H9 (cell line): ENCODE measurements around the gene MT1M. TPM values are rescaled to one million over a fixed set of nuclear protein-coding genes. Genes with fewer than 3 reads are reported as not detected.

Experiments used
- DNase-seq: peaks from one replicate; pipeline ENCODE4 v3.0.0-alpha.2; 2017
- H2AFZ ChIP-seq: one replicate; pipeline ENCODE4 v1.6.1; 2013; ENCODE audit warnings: mild to moderate bottlenecking, low read length, control low read depth, moderate library complexity
- H2AK5ac ChIP-seq: 2 replicates; pipeline ENCODE4 v1.6.1; 2013; ENCODE audit warnings: low read length, control low read depth, mixed read lengths; ENCODE audit not compliant: insufficient read length
- H2BK120ac ChIP-seq: one replicate; pipeline ENCODE4 v1.6.1; 2013; ENCODE audit warnings: low read depth, mild to moderate bottlenecking, low read length, control low read depth, inconsistent platforms; ENCODE audit not compliant: poor library complexity, severe bottlenecking
- H2BK12ac ChIP-seq: 2 replicates; pipeline ENCODE4 v1.6.1; 2013; ENCODE audit warnings: low read length, control low read depth, mixed read lengths, low read depth; ENCODE audit not compliant: insufficient read length
- H2BK15ac ChIP-seq: 2 replicates; pipeline ENCODE4 v1.6.1; 2013; ENCODE audit warnings: low read depth, low read length, control low read depth
- H2BK20ac ChIP-seq: one replicate; pipeline ENCODE4 v1.6.1; 2013; ENCODE audit warnings: low read depth, mild to moderate bottlenecking, low read length, control low read depth, inconsistent platforms; ENCODE audit not compliant: poor library complexity, severe bottlenecking
- H2BK5ac ChIP-seq: 2 replicates; pipeline ENCODE4 v1.6.1; 2013; ENCODE audit warnings: low read length, control low read depth, mixed read lengths; ENCODE audit not compliant: insufficient read length
- H3K14ac ChIP-seq: 2 replicates; pipeline ENCODE4 v1.6.1; 2013; ENCODE audit warnings: low read length, control low read depth; ENCODE audit not compliant: insufficient read depth
- H3K18ac ChIP-seq: 2 replicates; pipeline ENCODE4 v1.6.1; 2013; ENCODE audit warnings: low read depth, mild to moderate bottlenecking, mixed read lengths, low read length, control low read depth; ENCODE audit not compliant: insufficient read length
- H3K23ac ChIP-seq: 2 replicates; pipeline ENCODE4 v1.6.1; 2013; ENCODE audit warnings: low read length, control low read depth, mixed read lengths, low read depth; ENCODE audit not compliant: insufficient read length
- H3K23me2 ChIP-seq: 2 replicates; pipeline ENCODE4 v1.6.1; 2013; ENCODE audit warnings: low read depth, mild to moderate bottlenecking, mixed read lengths, low read length, control low read depth; ENCODE audit not compliant: insufficient read length, poor library complexity, severe bottlenecking
- H3K27ac ChIP-seq: 2 replicates; pipeline ENCODE4 v1.5.1; 2013; ENCODE audit warnings: low read length, control low read depth, mixed read lengths, low read depth; ENCODE audit not compliant: insufficient read length
- H3K27me3 ChIP-seq: 2 replicates; pipeline ENCODE4 v1.6.1; 2013; ENCODE audit warnings: low read length, control low read depth, inconsistent platforms; ENCODE audit not compliant: insufficient read depth
- H3K4ac ChIP-seq: 2 replicates; pipeline ENCODE4 v1.6.1; 2013; ENCODE audit warnings: low read depth, mild to moderate bottlenecking, control low read depth, inconsistent platforms, low read length, moderate library complexity
- H3K4me1 ChIP-seq: 2 replicates; pipeline ENCODE4 v1.6.1; 2013; ENCODE audit warnings: low read length, control low read depth, inconsistent platforms; ENCODE audit not compliant: insufficient read depth
- H3K4me2 ChIP-seq: 2 replicates; pipeline ENCODE4 v1.6.1; 2013; ENCODE audit warnings: low read length, control low read depth, mixed read lengths; ENCODE audit not compliant: insufficient read length, insufficient read depth
- H3K56ac ChIP-seq: 2 replicates; pipeline ENCODE4 v1.6.1; 2013; ENCODE audit warnings: low read depth, mild to moderate bottlenecking, mixed read lengths, low read length, control low read depth; ENCODE audit not compliant: insufficient read length
- H3K79me1 ChIP-seq: 2 replicates; pipeline ENCODE4 v1.6.1; 2013; ENCODE audit warnings: low read depth, mild to moderate bottlenecking, moderate library complexity, low read length, control low read depth, inconsistent platforms; ENCODE audit not compliant: insufficient read depth, poor library complexity, severe bottlenecking
- H3K79me2 ChIP-seq: 2 replicates; pipeline ENCODE4 v1.6.1; 2013; ENCODE audit warnings: low read length, control low read depth, inconsistent platforms; ENCODE audit not compliant: insufficient read depth
- H3K9ac ChIP-seq: 2 replicates; pipeline ENCODE4 v1.6.1; 2013; ENCODE audit warnings: low read length, control low read depth, mixed read lengths; ENCODE audit not compliant: insufficient read length; ENCODE audit errors: extremely low read depth
- H3K9me3 ChIP-seq: one replicate; pipeline ENCODE4 v1.6.1; 2013; ENCODE audit warnings: low read depth, low read length, inconsistent platforms; ENCODE audit not compliant: control insufficient read depth
- H3T11ph ChIP-seq: one replicate; pipeline ENCODE4 v1.6.1; 2013; ENCODE audit warnings: mild to moderate bottlenecking, low read length, control low read depth, inconsistent platforms
- H4K20me1 ChIP-seq: one replicate; pipeline ENCODE4 v1.6.1; 2013; ENCODE audit not compliant: control insufficient read depth, insufficient read length, insufficient read depth
- H4K5ac ChIP-seq: 2 replicates; pipeline ENCODE4 v1.6.1; 2013; ENCODE audit warnings: low read depth, mild to moderate bottlenecking, mixed read lengths, low read length, control low read depth; ENCODE audit not compliant: insufficient read length
- H4K8ac ChIP-seq: replicated peaks from 2 replicates; pipeline ENCODE4 v1.6.1; 2013; ENCODE audit warnings: low read length, control low read depth, mixed read lengths, low read depth; ENCODE audit not compliant: insufficient read length
- H4K91ac ChIP-seq: 2 replicates; pipeline ENCODE4 v1.6.1; 2013; ENCODE audit warnings: low read depth, mild to moderate bottlenecking, moderate library complexity, mixed read lengths, low read length, control low read depth; ENCODE audit not compliant: insufficient read length
- H3K27ac Mint-ChIP-seq, 3 experiments: 2 replicates in 2 of 3; 3 replicates in 1 of 3; pipeline ENCODE4 v1.8.0; 2020 to 2021; ENCODE audit warnings: mixed read lengths in 3 of 3, mild to moderate bottlenecking in 1 of 3, moderate library complexity in 1 of 3
- H3K27me3 Mint-ChIP-seq: 2 replicates; pipeline ENCODE4 v1.8.0; 2021; ENCODE audit warnings: low read depth, mild to moderate bottlenecking, moderate library complexity, mixed read lengths
- H3K36me3 Mint-ChIP-seq, 3 experiments: 2 replicates in 2 of 3; 3 replicates in 1 of 3; pipeline ENCODE4 v1.8.0; 2020 to 2021; ENCODE audit warnings: low read depth in 3 of 3, mixed read lengths in 3 of 3; ENCODE audit not compliant: insufficient read depth in 1 of 3
- H3K4me1 Mint-ChIP-seq, 2 experiments: 2 replicates each; pipeline ENCODE4 v1.8.0; 2020; ENCODE audit warnings: mixed read lengths in 2 of 2
- H3K4me3 Mint-ChIP-seq, 2 experiments: 2 replicates in 1 of 2; 3 replicates in 1 of 2; pipeline ENCODE4 v1.8.0; 2020 to 2021; ENCODE audit warnings: mild to moderate bottlenecking in 2 of 2, mixed read lengths in 2 of 2, moderate library complexity in 1 of 2
- H3K9me3 Mint-ChIP-seq, 2 experiments: 2 replicates in 1 of 2; 3 replicates in 1 of 2; pipeline ENCODE4 v1.8.0; 2020; ENCODE audit warnings: mild to moderate bottlenecking in 2 of 2, mixed read lengths in 2 of 2, moderate library complexity in 1 of 2
- WGBS: extraction: QIAGEN DNeasy Blood & Tissue Kit; methylation state at CpG from one replicate; pipeline ENCODE4 v1.1.7; 2013; ENCODE audit warnings: missing lambda C conversion rate, low lambda C conversion rate, mixed read lengths; ENCODE audit not compliant: insufficient read length; ENCODE audit errors: extremely low coverage; 5-methylcytosine and 5-hydroxymethylcytosine counted together
- total RNA-seq: library from RNA; stranded (reverse); gene quantifications from 2 replicates; pipeline ENCODE4 v1.2.1, GENCODE V29; 2021
- TF ChIP-seq, protein P1 (sequence below): fragments of 200-600 bp; sonication (generic); conservative IDR thresholded peaks from 3 replicates; pipeline ENCODE4 v1.8.0; 2021; ENCODE audit warnings: antibody characterized with exemption, mild to moderate bottlenecking

The MT1M gene
- total RNA-seq, 1 experiment from 2014 or later = 1.4 TPM

DNA sequence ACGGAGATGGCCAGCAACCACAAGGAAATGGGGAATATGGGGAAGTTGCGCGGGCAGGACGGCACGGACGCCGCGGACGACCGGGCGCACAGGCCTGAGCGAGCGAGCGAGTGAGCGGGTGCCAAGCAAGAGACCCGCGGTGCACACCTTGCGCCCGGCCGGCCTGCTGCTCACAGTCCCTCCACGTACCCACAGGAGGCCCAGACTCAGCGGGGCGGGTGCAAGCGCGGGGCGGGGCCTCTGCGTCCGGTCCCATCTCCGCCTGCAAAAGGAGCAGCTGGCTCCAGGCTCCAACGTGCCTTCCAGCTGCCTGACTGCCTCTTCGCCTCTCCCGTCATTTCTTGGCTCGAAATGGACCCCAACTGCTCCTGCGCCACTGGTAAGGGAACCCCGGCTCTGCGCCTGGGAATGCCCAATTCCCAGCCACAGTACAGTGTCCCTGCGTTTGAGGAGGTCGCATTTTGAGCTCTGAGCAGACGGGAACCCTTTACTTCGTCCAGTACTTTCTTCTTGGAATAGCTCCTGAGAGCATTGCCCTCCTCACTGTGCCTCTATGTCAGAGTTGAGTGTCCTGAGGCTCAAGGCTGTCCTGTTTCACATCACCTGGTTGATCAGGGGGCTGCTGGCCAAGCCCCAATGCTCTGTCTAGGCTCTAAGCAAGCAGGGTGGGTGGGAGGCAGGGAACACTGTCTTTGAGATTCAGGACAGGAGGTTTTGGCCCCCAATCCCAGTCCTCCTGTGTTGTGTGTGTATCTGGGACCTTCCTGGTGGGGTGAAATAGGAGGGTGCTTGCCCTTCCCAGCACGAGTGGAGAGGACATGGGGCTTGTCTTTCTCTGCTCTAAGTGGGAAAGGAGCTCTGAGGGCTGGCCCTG lies 15.0 kb upstream of the MT1M start:
- no peak overlapping the region for H4K8ac ChIP-seq
- H2BK12ac ChIP-seq = no peak overlapping the region
- no peak overlapping the region for H2BK20ac ChIP-seq
- H3K9ac ChIP-seq = no peak overlapping the region
- WGBS = no CpG with 5 or more reads among the region's 41 CpGs
- H3K27me3 ChIP-seq = peaks cover 44% of the 10 kb centered on the region; the same call in 1 of the 2 replicates
- H2BK5ac ChIP-seq = no peak overlapping the region
- H4K20me1 ChIP-seq = no peaks in the 10 kb centered on the region
- no peak overlapping the region for H2BK120ac ChIP-seq
- H3T11ph ChIP-seq = no peak overlapping the region
- no peak overlapping the region for H3K23ac ChIP-seq
- H2AFZ ChIP-seq = no peak overlapping the region
- no peak overlapping the region for H4K91ac ChIP-seq
- H3K23me2 ChIP-seq = peaks cover 8% of the 10 kb centered on the region
- H3K4me1 ChIP-seq = no peaks in the 10 kb centered on the region; the same call in 1 of the 2 replicates
- H3K27me3 Mint-ChIP-seq = peaks cover 82% of the 10 kb centered on the region
- H3K36me3 Mint-ChIP-seq = peaks cover 0 to 2% (median 0%) of the 10 kb centered on the region in 3 experiments; a peak in 3 of 7 replicates
- H3K79me1 ChIP-seq = no peaks in the 10 kb centered on the region
- H3K79me2 ChIP-seq = no peaks in the 10 kb centered on the region
- no peak overlapping the region for H3K27ac ChIP-seq
- no peak overlapping the region for H3K27ac Mint-ChIP-seq
- DNase-seq = peak; percentile 76
- H3K56ac ChIP-seq = no peak overlapping the region
- no peak overlapping the region for H3K14ac ChIP-seq
- peaks cover 40 to 54% of the 10 kb centered on the region in 2 experiments for H3K4me1 Mint-ChIP-seq
- peak overlapping the region; percentile 72 to 89 for H3K4me3 Mint-ChIP-seq
- no peak overlapping the region for H3K4ac ChIP-seq
- H3K4me2 ChIP-seq = peak overlapping the region; percentile 60
- H2AK5ac ChIP-seq = no peak overlapping the region
- no peak overlapping the region for H4K5ac ChIP-seq
- TF ChIP-seq, protein P1, sequence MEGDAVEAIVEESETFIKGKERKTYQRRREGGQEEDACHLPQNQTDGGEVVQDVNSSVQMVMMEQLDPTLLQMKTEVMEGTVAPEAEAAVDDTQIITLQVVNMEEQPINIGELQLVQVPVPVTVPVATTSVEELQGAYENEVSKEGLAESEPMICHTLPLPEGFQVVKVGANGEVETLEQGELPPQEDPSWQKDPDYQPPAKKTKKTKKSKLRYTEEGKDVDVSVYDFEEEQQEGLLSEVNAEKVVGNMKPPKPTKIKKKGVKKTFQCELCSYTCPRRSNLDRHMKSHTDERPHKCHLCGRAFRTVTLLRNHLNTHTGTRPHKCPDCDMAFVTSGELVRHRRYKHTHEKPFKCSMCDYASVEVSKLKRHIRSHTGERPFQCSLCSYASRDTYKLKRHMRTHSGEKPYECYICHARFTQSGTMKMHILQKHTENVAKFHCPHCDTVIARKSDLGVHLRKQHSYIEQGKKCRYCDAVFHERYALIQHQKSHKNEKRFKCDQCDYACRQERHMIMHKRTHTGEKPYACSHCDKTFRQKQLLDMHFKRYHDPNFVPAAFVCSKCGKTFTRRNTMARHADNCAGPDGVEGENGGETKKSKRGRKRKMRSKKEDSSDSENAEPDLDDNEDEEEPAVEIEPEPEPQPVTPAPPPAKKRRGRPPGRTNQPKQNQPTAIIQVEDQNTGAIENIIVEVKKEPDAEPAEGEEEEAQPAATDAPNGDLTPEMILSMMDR = no peak
- H3K9me3 Mint-ChIP-seq = peaks cover 0 to 5% of the 10 kb centered on the region in 2 experiments; a peak in 1 of 5 replicates
- no peak overlapping the region for H3K18ac ChIP-seq
- H3K9me3 ChIP-seq = no peaks in the 10 kb centered on the region
- no peak overlapping the region for H2BK15ac ChIP-seq
